G401.6 (cell line): Measurements from ENCODE around the gene MXRA8.
"Not testable (repeated sequence)": the region's sequence is repeated elsewhere in the genome, so short reads cannot be mapped to it uniquely, and the experiment has no call there.

ENCODE experiments used
- FAIRE-seq: peaks from 2 replicates; lab custom pipeline; 2012; peaks lifted over from hg19 to GRCh38; lab: Jason Lieb, UNC

MXRA8 gene

DNA sequence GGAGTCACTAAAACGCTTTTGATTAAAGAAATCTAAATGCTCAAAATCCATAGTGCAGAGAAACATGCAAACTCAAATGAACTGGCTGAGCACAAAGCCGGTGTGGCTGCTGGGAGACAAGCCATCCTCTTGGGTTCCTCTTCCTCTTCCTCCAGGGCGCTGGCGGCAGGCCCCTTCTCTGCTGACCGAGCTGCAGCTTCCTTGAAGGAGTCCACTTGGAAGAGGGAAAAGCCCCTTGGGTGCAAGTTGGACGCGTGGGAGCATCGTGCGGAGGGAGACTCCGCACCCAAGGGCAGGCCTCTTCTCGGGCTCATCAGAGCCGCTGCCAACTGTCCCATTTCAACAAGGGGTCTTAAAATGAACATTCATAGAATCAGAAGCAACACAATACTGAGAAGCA is 32.9 kb upstream of the MXRA8 start:
- FAIRE-seq: no peak

DNA sequence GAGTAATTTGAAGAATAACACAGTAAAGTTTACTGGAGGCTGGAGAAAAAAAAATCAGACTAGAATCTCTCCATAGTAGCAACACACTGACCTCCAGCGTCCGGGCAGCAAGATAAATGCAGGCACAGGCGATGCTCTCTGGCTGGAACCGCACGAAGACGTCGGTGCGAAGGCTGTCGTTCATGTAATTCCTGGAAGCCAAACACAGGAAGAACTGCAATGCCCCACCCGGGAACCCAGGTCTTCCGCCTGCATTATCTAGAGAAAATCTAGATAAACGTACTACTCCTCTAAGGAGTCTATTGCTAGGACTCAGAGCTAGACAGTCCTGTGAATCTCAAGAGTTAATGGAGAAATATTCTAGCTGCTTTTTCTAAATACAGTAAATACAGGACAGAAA is 32.3 kb upstream of the MXRA8 start:
- no peak for FAIRE-seq

DNA sequence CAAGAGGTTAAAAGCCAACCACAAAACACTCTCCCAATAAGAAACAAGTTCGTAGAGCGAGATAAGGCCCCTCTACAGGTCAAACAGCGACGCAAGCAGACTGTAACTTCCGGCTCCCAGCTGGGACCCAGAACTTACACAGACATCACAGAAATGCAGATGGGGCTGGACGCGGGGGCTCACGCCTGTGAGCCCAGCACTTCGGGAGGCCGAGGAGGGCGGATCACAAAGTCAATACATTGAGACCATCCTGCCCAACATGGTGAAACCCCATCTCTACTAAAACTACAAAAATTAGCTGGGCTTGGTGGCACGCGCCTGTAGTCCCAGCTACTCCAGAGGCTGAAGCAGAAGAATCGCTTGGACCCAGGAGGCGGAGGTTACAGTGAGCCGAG is 29.7 kb upstream of the MXRA8 start:
- FAIRE-seq: no peak

DNA sequence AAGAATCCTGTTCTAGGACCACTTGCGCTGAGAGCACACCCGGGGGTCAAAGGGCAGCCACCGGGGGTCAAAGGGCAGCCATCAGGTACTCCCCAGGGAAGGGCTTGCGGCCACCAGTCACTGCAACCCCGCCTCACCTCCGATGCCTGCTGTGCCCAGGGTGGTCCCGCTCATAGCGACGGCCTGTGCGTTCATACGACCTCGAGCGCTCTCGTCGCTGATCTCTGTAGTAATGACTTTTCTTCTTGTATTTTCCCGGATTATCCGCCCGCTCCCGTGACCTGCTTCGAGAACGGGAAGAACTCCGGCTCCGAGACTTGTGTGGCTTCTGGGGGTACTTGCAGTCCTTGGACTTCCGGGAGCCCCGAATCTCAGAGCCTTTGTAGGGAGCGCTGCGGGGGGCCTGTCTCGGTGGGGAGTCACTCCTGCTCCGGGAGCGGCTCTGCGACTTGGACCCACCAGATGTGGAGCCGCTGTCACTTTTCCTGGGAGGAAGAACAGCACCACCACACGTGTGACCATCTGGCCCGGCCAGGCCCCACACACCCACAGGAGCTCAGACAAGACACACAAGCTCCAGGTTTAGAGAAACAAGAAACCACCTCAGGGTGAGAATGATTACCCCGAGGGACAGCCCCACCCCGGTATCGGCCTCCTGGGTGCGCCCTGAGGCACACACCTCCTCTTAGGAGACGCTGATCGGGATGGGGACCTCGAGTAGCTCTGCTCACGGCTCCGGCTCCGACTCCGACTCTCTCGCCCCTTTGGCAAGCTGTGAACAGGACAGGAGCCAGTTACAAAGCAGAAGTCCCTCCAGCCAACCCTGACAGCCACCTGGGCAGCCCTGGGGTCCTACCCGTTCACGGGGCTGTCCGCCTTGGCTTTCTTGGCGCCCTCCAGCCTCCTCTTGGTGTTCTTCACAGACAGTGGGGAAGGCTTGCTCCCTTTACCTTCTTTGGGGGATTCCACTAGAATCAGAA is 29.0 kb upstream of the MXRA8 start:
- FAIRE-seq: no peak

DNA sequence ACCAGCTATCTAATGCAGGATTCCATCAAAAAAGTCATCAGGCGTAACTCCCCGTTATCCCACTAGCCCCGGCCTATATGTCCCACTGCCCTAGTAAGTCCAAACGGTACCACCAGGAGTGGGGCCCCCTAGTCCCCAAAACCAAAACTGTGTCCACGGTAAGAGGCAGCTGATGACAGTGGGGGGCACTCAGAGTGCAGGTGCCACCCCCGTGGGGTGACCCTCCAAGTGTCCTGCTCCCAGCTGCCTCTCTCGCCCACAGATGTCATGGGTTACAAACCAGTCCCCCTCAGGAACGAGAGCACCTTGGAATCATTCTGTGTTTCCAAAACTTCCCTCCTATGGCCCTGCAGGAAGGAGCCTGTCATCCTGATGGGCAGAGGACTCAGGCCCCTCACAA is 27.6 kb upstream of the MXRA8 start:
- no peak for FAIRE-seq

DNA sequence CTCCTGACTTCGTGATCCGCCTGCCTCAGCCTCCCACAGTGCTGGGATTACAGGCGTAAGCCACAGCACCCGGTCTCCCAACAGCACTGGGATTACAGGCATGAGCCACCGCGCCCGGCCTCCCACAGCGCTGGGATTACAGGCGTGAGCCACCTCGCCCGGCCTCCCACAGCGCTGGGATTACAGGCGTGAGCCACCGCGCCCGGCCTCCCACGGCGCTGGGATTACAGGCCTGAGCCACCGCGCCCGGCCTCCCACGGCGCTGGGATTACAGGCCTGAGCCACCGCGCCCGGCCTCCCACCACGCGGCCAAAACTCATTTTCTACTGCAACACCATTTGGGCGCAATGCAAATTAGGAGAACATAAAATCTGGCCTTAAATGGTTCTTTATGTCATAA is 27.0 kb upstream of the MXRA8 start:
- FAIRE-seq: not testable (repeated sequence)

DNA sequence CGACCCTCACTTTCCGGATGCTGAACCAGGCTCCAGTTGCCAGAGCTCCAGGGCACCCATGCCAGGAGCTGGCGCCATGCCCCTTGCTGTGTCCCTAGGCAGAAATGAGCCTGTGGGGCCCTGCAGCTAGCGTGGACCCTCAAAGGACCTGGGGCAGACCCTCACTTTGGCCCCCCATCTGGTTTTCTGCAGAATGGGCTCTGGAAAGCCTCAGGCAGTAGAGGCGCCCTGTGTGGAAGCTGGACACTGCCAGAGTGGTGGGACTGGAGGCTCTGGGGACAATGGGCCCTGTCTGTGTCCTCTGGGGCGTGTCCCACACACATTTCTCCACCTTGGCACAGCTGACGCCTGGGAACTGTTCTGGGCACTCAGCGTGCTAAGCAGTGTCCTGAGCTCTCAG is 22.9 kb upstream of the MXRA8 start:
- FAIRE-seq: no peak

DNA sequence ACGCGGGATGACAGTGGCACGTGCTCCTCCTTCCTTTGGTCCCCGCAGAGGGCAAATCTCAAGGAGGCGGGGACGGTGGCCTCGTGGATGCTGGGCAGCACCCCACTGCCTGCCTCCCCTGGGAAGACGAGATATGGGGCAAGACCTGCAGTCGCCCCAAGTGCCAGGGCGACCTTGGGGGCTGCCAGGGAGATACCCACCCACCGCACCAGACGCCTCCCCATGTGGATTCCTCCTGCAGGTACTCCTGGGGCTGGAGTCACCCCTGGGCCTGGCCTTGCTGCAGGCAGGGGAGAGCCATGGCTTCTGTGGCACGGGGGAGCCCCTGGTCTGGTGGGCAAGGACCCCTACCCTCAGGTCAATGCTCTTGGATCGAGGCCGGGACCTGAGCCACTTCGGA is 22.5 kb upstream of the MXRA8 start:
- FAIRE-seq: no peak

DNA sequence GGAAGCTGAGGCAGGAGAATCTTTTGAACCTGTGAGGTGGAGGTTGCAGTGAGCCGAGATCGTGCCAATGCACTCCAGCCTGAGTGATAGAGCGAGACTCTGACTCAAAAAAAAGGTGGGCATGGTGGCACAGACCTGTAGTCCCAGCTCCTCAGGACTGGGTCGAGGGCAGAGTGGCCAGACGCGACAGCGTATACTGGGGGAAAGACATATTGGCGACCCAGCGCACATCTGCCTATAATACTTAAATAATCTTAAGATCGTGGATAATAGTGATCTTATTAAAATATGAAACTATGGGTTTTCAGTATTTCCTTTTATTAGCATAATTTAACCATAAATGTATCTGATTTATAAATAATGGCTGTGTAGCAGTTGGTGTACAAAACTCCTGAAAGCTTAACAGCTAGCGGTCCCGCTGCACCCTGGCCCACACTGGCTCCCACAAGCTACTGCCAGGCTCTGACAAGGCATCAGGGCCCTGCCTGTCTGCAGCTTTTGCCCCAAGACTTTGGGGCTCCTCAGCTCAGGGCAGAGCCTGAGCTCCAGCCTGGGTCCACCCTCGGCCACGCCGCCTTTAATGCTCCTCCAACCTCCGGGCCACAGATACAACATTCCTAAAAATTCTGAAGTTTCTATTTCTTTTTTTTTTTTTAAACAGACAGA is 19.3 kb upstream of the MXRA8 start:
- no peak for FAIRE-seq

DNA sequence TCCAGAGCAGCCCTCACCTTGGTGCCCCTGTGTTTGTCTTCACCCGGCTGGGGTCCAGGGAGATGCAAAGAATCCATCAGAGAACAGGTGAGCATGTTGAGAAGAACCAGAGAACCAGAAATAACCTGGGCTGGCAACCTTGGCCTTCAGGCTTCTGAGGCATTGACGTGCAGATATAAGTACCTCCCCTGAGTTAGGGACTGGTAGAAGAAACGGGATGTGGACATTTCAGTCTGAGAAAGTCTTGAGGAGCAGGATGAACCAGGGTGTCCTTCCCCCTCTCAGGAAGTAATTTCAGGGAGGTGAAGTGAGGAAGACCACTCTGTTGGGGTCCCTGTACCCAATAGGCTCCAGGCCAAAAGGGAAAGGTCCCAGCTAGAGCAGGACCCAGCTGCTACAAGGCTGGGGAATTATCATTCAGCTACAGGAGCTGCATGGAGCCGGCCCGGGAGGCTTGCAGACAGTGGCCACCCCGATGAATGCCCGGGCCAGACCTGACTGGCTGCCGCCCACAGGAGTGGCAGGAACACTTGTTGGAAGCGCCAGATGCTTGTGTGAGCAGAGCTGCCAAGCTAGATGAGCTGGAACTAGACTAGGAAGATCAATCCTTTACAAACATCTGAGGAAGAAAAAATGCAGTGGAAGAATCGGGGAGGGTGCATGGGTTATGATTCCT is 18.3 kb upstream of the MXRA8 start:
- no peak for FAIRE-seq

DNA sequence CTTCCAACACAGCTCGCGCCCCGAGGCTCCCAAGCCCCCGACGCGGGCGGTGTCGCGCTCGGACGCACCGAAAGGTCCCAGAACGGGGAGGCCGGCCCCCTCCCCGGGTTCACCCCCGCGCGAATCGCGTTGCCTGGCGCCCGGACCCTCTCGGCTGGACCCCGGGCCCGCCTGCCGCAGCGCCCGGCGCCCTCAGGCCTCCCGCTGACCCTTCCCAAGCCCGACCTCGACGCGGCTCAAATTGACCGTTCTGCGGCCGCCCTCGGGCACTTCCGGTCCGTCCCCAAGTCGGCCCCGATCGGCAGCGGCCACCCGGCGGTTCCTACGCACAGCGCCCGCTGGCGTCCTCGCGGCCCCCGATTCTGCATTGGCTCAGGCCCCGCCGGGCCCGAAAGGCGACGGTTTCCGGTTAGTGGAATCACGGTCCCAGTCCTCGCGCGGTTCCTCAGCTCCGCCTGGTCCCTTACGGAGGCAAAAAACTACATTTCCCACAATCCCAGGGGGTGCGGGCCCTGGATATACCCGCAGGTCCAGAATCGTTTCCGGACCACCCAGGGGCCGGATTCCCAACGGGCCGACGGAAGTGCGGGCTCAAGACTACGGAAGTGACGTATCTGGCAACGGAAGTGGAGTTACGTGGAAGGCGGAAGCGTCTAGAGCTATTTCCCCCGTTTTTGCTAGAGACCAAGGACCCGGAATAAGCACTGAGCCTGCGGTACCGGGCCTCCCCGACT is 16.7 kb upstream of the MXRA8 start, which contains the start of gene AURKAIP1:
AURKAIP1 (minus strand) TSS at position 279 of the 734 bp plus-strand sequence. CDS start 451 bp downstream, outside the sequence.
- peak; percentile 99 for FAIRE-seq

DNA sequence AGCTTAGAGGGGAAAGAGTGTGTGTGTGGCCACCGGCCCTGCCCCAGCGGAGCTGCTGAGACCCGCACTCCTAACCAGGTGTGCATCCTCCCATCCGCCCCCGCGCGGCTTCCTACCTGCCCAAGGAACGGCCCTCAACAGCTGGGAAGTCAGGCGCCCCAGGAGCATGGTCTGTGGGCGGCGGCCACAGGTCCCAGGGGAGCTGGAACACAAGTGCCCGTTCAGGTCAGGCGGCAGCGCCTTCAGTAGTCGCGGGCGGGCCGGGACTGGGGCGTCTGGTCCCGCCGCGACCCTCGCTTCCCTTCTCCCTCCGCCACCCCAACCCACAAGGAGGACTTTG is 16.2 kb upstream of the MXRA8 start:
- no peak for FAIRE-seq

DNA sequence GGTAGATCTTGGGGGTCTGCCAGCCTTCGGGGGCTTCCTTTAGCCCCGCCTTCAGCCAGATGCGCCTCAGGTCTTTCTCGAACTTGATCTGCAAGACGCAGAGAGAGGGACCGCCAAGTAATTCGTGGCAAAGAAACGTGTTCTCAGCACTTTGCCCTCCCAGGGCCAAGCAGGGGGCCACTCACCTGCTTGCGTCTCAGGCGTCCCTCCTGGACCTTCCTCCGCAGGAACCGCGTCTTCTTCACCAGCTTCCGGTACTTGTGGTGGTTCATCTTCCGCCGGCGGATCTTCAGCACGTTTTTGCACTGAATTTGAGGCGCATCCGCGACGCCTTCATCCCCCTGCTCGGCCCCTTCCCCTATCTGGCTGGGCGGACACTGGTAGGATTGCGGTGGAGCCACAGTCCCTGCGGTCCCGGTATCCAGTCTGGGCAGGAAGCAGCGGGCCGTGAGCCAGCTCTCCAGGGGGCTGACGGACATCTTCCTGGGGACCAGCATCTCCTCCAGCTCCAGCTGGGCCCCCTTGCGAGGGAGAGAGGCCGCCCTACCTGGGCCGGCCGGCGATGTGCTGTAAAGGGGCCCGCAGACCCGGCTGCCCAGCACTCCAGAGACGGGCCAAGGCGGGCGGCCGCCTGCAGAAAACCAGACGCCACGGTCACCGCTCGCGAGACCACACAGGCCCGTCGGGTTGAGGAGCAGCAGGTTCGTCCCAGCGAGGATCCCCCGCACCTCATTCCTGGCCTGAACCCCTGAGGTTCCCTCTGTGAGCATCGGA is 15.6 kb upstream of the MXRA8 start:
- FAIRE-seq: no peak

DNA sequence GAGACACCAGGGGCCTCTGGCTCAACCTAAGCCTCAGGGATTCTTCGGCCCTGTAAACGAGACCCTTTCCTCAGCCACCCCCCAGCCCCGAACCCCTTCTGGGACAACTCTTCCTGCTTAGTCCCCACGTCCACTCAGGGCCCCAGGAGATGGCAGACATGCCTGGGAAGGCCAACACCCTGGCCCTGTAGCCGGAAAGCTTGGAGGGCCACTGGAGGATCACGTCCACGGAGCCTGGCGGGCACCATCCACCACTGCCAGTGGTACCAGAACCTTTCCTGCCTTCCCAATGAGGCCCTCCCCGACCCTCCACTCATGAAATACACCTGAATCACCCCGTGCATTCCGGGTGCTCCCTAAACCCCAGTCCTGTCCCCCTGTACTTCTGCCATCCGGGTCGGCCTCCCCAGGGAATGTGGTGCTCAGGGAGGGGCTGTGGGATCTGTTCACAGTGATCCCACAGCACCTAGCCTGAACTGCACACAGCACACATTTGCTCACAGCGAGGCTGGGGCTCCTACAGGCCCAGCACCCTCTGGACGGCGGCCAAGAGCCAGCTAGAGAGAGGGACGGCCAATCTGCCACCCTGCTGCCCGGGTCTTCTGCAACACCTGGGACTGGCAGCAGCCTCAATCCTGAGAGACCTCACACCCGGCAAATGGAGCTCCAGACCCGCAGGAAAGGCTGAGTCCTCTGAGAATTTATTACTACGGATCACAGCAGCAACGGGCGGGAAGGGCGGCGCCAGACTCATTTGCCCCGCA is 14.9 kb upstream of the MXRA8 start:
- FAIRE-seq: no peak

DNA sequence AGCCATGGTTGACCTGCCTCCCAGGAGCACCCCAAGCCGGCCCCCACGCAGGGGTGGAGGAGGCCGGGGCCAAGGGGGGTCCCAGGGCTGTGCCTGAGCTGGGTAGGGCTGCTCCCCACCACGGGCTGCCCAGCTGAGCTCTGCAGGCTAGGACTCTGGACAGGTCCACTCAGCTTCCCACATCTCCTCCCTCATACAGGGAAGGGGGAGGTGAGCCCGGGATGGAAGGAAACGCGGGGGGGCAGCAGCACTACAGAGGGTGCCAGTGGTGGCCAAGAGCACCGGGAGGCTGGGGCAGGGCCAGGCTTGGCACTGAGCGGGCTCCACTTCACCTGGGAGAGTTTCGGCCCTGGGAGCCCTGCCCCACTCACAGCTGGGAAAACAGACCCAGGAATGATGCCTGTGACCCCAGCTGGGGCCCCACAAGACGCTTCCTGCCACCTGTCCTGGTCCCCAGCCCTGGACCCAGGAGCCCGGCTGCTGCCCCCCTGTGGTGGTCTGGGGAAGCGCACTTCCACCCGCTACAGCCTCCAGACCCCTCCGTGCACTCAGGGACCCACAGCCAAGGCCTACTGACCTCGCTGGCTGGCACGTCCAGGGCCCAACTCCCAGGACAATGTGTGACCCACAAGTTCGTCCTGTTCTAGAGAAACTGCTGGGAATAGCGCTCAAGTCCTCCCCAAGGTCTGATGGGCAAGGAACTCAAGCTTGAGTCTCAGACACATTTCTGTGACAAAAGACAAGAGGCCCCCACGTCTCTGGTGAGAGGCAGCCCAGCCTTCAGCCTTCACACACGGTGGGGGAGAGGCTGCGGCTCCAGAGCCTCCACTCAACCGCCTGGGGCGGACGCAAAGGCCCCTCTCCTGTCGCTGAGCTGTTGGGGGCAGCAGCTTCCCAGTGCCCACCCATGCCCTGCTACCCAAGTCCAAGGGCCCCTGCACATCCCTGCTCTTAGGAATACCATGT is 13.7 kb upstream of the MXRA8 start:
- FAIRE-seq: no peak

DNA sequence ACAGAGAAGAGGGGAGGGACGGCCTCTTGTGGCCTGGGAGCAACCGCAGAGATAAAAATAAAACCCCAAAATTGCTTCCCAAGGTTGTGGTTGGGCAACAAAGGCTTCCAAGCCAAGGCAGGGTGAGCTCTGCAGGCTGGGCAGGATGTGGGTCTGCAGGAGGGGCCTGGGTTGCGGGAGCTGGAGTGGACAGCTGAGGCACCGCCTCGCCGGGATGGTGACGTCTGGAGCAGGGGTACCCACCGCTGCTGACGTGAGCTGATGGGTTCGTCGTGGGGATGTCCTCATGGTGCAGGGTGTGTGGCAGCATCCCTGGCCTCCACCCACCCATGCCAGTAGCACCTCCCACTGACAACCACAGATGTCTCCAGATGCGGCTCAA is 13.0 kb upstream of the MXRA8 start:
- FAIRE-seq: no peak

DNA sequence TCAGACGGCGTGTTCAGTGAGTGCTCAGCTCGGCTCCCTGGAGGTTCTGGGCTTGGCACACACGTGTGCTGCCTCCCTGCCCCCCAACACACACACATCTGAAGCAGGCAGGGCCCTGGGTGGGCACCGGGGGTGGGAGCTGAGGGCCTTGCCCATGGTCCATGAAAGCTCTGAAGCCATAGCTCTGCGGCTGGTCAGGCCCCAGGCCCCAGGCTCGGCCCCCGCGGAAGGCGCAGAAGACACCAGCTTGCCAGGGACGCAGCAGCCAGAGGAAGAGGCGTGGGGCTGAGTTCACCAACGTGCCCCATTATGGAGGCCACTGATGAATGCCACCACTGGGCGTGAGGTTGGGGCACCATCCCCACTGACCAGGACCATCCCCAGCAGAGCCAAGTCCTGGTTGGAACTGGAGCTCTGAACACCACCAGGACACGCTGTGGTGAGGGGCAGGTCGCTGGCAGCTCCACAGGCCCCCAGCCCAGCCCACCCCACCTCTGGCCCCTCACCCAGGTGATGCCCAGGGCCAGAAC is 12.5 kb upstream of the MXRA8 start:
- no peak for FAIRE-seq

DNA sequence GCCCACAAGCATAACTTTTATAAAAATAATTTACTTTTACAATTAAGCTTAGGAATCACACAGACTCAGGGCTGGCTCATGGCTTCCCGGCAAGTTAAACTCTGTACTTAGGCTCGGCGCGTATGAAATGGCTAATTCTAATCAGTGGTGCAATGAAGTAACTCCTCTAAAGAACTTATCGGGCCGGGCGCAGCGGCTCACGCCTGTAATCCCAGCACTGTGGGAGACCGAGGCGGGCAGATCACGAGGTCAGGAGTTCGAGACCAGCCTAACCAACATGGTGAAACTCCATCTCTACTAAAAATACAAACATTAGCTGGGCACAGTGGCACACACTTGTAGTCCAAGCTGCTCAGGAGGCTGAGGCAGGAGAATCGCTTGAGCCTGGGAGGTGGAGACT is 11.7 kb upstream of the MXRA8 start:
- FAIRE-seq: not testable (repeated sequence)

DNA sequence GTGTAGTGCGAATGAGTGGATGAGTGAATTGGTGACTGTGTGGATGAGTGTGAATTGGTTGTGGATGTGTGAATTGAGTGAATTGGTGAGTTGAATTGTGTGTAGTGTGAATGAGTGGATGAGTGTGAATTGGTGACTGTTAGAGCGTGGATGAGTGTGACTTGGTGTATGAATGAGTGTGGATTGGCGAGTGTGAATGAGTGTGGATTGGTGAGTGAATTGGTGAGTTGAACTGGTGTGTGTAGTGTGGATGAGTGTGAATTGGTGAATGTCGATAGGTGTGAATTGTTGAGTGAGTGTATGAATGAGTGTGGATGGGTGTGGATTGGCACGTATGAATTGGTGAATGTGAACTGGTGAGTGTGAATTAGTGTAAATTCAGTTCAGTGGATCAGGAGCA is 9.0 kb upstream of the MXRA8 start:
- FAIRE-seq: no peak

DNA sequence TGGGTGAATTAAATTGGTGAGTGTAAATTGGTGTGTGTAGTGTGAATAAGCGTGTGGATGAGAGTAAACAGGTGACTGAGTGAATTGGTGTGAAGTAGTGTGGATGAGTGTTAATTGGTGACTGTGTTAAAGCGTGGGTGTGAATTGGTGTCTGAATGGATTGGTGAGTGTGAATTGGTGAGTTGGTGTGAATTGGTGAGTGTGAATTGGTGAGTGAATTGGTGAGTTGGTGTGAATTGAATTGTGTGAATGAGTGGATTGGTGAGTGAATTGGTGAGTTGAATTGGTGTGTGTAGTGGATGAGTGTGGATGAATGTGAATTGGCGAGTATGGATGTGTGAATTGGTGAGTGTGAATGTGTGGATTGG is 8.3 kb upstream of the MXRA8 start:
- no peak for FAIRE-seq
